ENCODE measurements around the gene DNAH8.
A peak's percentile ranks its signal among the peaks of the same experiment; 100 is the strongest.

DNA sequence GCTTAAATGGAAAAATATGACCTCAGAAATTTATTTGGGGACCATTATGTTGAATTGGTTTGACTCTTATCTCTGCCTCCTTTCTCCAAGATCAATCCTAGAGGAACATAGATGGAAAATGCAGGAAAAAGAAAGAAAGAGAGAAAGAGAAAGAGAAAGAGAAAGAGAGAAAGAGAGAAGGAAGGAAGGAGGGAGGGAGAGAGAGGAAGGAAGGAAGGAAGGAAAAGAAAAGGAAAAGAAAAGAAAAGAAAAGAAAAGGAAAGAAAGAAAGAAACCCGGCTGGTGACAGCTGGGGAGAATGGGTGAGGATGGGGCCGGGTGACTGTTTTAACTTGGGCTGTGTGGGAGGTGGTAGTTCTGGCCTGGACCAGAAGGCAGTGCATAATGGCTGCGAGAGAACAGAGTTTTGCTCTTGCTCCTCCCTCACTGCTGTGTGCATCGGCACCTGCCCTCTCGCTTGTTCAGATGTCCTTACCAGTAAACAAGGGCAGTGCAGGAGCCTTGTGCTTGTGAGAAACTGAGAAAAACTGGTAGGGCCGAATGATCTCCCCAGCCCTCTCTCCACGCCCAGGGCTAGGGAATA is 36.8 kb upstream of the DNAH8 start:
- TF ChIP-seq, protein P1, sequence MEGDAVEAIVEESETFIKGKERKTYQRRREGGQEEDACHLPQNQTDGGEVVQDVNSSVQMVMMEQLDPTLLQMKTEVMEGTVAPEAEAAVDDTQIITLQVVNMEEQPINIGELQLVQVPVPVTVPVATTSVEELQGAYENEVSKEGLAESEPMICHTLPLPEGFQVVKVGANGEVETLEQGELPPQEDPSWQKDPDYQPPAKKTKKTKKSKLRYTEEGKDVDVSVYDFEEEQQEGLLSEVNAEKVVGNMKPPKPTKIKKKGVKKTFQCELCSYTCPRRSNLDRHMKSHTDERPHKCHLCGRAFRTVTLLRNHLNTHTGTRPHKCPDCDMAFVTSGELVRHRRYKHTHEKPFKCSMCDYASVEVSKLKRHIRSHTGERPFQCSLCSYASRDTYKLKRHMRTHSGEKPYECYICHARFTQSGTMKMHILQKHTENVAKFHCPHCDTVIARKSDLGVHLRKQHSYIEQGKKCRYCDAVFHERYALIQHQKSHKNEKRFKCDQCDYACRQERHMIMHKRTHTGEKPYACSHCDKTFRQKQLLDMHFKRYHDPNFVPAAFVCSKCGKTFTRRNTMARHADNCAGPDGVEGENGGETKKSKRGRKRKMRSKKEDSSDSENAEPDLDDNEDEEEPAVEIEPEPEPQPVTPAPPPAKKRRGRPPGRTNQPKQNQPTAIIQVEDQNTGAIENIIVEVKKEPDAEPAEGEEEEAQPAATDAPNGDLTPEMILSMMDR (IDR thresholded peaks at IDR 0.05 in 8 of 11, conservative IDR thresholded peaks at IDR 0.05 in 3 of 11): no peak
- TF ChIP-seq POLR2A (IDR thresholded peaks at IDR 0.05) (no peak), POLR2AphosphoS5 (IDR thresholded peaks at IDR 0.05) (peak in 1 of 3 donors; percentile 30)

Data from spleen (tissue), 7 donors.